C4-2B (cell line): ENCODE data around the gene LRRC73.
"Not testable (repeated sequence)": the region's sequence is repeated elsewhere in the genome, so short reads cannot be mapped to it uniquely, and the experiment has no call there.

Source experiments
- CTCF ChIP-seq: fragments of 450-650 bp; conservative IDR thresholded peaks from 2 replicates; pipeline ENCODE4 v1.5.1; 2017; ENCODE audit warnings: mild to moderate bottlenecking
- ZFX ChIP-seq: fragments of 450-650 bp; IDR thresholded peaks from 2 replicates; pipeline ENCODE4 v1.6.1; 2017

- TF ChIP-seq CTCF, ZFX: not testable (repeated sequence)
These were observed 28.8 kb upstream of the LRRC73 start for GRCh38 chr6:43538986-43539385.
